ENCODE results near the gene GRIP1.

The GRIP1 gene

DNA sequence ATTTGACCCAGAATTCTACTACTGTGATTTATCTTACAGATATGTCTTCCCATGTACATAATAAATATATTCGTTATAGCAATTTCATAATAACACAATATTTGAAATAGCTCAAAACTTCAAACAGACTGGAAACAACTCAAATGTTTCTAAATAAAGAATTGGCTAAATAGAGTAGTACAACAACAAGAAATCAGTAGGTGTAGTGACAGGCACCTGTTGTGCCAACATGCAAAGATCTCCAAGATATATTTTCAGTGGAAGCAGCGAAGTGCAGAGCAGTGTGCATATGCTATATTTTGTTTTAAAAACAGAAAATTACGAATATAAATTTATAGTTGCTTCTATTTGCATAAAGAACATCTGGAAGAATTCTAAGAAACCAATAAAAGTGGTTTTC is 60.9 kb downstream of the GRIP1 start:
- TF ChIP-seq EP300 (IDR thresholded peaks at IDR 0.05; ENCODE audit: borderline replicate concordance) = no peak

DNA sequence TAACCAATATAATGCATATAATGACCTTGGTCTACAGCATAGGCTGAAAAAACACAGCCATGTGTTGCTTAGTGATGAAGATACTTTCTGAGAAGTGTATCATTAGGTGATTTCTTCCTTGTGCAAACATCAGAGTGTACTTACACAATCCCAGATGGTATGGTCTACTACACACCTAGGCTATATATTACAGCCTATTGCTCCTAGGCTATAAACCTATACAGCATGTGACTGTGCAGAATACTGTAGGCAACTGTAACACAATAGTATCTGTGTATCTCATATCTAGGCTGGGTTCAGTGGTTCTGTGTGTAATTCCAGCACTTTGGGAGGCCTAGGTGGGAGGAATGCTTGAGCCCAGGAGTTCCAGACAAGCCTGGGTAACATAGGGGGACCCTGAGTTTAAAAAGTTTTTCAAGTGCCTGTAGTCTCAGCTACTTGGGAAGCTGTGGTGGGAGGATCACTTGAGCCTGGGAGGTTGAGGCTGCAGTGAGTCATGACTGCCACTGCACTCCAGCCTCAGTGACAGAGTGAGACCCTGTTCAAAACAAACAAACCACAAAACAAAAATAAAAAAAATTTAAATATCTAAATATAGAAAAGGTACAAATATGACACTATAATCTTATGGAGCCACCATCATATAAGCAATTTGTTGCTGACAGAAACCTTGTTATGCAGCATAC is 66.6 kb downstream of the GRIP1 start:
- TF ChIP-seq YY1 (IDR thresholded peaks at IDR 0.05; ENCODE audit: low read depth) (no peak), FOXM1 (IDR thresholded peaks at IDR 0.05; ENCODE audit: borderline replicate concordance, low read depth) (no peak), TAF1 (IDR thresholded peaks at IDR 0.05; ENCODE audit: low read depth) (no peak), ZBTB7A (IDR thresholded peaks at IDR 0.05; ENCODE audit: low read depth) (no peak), TCF12 (IDR thresholded peaks at IDR 0.05; ENCODE audit: low read depth) (no peak), CREB1 (IDR thresholded peaks at IDR 0.05; ENCODE audit: low read depth) (no peak), TEAD4 (IDR thresholded peaks at IDR 0.05) (no peak), EP300 (IDR thresholded peaks at IDR 0.05; ENCODE audit: borderline replicate concordance) (no peak), RAD21 (IDR thresholded peaks at IDR 0.05; ENCODE audit: low read depth) (no peak), EGR1 (IDR thresholded peaks at IDR 0.05) (no peak)
- TF ChIP-seq, protein P1, sequence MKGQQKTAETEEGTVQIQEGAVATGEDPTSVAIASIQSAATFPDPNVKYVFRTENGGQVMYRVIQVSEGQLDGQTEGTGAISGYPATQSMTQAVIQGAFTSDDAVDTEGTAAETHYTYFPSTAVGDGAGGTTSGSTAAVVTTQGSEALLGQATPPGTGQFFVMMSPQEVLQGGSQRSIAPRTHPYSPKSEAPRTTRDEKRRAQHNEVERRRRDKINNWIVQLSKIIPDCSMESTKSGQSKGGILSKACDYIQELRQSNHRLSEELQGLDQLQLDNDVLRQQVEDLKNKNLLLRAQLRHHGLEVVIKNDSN (IDR thresholded peaks at IDR 0.05) = no peak
- TF ChIP-seq, protein P2, sequence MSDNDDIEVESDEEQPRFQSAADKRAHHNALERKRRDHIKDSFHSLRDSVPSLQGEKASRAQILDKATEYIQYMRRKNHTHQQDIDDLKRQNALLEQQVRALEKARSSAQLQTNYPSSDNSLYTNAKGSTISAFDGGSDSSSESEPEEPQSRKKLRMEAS (IDR thresholded peaks at IDR 0.05) = no peak
- TF ChIP-seq, protein P3, sequence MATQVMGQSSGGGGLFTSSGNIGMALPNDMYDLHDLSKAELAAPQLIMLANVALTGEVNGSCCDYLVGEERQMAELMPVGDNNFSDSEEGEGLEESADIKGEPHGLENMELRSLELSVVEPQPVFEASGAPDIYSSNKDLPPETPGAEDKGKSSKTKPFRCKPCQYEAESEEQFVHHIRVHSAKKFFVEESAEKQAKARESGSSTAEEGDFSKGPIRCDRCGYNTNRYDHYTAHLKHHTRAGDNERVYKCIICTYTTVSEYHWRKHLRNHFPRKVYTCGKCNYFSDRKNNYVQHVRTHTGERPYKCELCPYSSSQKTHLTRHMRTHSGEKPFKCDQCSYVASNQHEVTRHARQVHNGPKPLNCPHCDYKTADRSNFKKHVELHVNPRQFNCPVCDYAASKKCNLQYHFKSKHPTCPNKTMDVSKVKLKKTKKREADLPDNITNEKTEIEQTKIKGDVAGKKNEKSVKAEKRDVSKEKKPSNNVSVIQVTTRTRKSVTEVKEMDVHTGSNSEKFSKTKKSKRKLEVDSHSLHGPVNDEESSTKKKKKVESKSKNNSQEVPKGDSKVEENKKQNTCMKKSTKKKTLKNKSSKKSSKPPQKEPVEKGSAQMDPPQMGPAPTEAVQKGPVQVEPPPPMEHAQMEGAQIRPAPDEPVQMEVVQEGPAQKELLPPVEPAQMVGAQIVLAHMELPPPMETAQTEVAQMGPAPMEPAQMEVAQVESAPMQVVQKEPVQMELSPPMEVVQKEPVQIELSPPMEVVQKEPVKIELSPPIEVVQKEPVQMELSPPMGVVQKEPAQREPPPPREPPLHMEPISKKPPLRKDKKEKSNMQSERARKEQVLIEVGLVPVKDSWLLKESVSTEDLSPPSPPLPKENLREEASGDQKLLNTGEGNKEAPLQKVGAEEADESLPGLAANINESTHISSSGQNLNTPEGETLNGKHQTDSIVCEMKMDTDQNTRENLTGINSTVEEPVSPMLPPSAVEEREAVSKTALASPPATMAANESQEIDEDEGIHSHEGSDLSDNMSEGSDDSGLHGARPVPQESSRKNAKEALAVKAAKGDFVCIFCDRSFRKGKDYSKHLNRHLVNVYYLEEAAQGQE (IDR thresholded peaks at IDR 0.05; ENCODE audit: low read depth) = no peak

DNA sequence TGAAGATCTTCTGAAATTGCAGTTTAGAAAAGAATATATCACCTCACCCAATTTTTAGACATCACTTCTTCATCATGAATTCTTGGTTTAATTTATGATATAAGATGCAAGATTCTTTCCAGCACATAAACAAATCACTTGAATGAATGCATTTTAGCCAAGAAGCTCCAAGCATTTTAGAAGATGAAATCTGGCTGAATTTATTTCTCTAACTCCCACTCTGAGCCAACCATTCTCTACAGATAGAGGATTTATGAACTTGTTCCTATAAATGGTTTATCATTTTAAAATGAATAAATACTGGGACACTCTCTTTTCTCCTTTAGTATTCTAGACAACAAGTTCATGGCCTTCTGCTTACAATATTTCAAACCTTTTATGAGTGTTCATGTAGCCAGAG is 71.7 kb downstream of the GRIP1 start:
- no peak for TF ChIP-seq CREB1 (IDR thresholded peaks at IDR 0.05; ENCODE audit: low read depth)
- TF ChIP-seq, protein P1 (IDR thresholded peaks at IDR 0.05) = no peak
- TF ChIP-seq, protein P3 (IDR thresholded peaks at IDR 0.05; ENCODE audit: low read depth) = no peak
- TF ChIP-seq YY1 (IDR thresholded peaks at IDR 0.05; ENCODE audit: low read depth) = no peak
- no peak for TF ChIP-seq TEAD4 (IDR thresholded peaks at IDR 0.05)
- TF ChIP-seq CEBPB (IDR thresholded peaks at IDR 0.05) = no peak
- TF ChIP-seq, protein P2 (IDR thresholded peaks at IDR 0.05) = no peak
- no peak for TF ChIP-seq EP300 (IDR thresholded peaks at IDR 0.05; ENCODE audit: borderline replicate concordance)
- TF ChIP-seq NFIC (IDR thresholded peaks at IDR 0.05) = no peak
- no peak for TF ChIP-seq EGR1 (IDR thresholded peaks at IDR 0.05)
- TF ChIP-seq FOXM1 (IDR thresholded peaks at IDR 0.05; ENCODE audit: borderline replicate concordance, low read depth) = no peak
- TF ChIP-seq TAF1 (IDR thresholded peaks at IDR 0.05; ENCODE audit: low read depth) = no peak
- TF ChIP-seq TCF12 (IDR thresholded peaks at IDR 0.05; ENCODE audit: low read depth) = no peak
- TF ChIP-seq RAD21 (IDR thresholded peaks at IDR 0.05; ENCODE audit: low read depth) = no peak
- TF ChIP-seq ZBTB7A (IDR thresholded peaks at IDR 0.05; ENCODE audit: low read depth) = no peak

DNA sequence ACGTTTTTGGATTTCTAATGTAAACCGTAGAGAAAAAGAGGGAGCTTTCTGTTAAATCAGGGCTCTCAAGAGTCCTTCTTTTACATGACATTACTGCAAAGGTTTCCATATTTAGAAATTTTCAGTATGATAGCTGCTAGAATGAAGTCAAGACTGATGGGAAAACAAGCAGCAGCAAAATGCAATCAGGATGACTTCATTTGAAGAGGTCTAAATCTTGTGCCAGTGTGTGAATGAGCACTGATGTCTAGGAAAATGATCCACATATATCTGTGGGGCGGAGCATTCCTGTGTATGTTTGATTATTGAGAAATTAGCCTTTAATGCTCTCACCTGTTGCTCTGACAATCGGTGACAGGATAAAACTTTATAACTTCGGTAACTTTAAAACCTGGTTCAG is 73.6 kb downstream of the GRIP1 start:
- no peak for TF ChIP-seq EGR1 (IDR thresholded peaks at IDR 0.05)
- TF ChIP-seq EP300 (IDR thresholded peaks at IDR 0.05; ENCODE audit: borderline replicate concordance) = no peak
- TF ChIP-seq CREB1 (IDR thresholded peaks at IDR 0.05; ENCODE audit: low read depth) = no peak
- TF ChIP-seq TAF1 (IDR thresholded peaks at IDR 0.05; ENCODE audit: low read depth) = no peak
- no peak for TF ChIP-seq YY1 (IDR thresholded peaks at IDR 0.05; ENCODE audit: low read depth)
- TF ChIP-seq FOXM1 (IDR thresholded peaks at IDR 0.05; ENCODE audit: borderline replicate concordance, low read depth) = no peak
- TF ChIP-seq TCF12 (IDR thresholded peaks at IDR 0.05; ENCODE audit: low read depth) = no peak
- no peak for TF ChIP-seq RAD21 (IDR thresholded peaks at IDR 0.05; ENCODE audit: low read depth)
- no peak for TF ChIP-seq CEBPB (IDR thresholded peaks at IDR 0.05)
- TF ChIP-seq, protein P2 (IDR thresholded peaks at IDR 0.05) = no peak
- no peak for TF ChIP-seq NFIC (IDR thresholded peaks at IDR 0.05)
- TF ChIP-seq ZBTB7A (IDR thresholded peaks at IDR 0.05; ENCODE audit: low read depth) = no peak
- TF ChIP-seq, protein P3 (IDR thresholded peaks at IDR 0.05; ENCODE audit: low read depth) = no peak
- TF ChIP-seq TEAD4 (IDR thresholded peaks at IDR 0.05) = no peak
- TF ChIP-seq, protein P1 (IDR thresholded peaks at IDR 0.05) = no peak
